Ovary (tissue), 9 donors: ENCODE results near the gene TUBA1C. TPM values are rescaled to one million over a fixed set of nuclear protein-coding genes. Genes with fewer than 3 reads are reported as not detected.
"Not testable (repeated sequence)": the region's sequence is repeated elsewhere in the genome, so short reads cannot be mapped to it uniquely, and the experiment has no call there.

Experiments
- DNase-seq, 5 donors: peaks; one replicate each; pipeline ENCODE4 v3.0.0-alpha.2; 2019 to 2020
- H3K27ac ChIP-seq, 2 donors: fragments of 200-600 bp; one replicate each; pipeline versions ENCODE4 v1.5.1 to v1.8.0; 2019 to 2022
- H3K27me3 ChIP-seq: fragments of 200-600 bp; one replicate; pipeline ENCODE4 v1.8.0; 2022
- H3K36me3 ChIP-seq: fragments of 200-600 bp; sonication (generic); one replicate; pipeline ENCODE4 v1.5.1; 2019
- H3K4me1 ChIP-seq: one replicate; pipeline ENCODE4 v1.8.1; 2013; ENCODE audit warnings: mild to moderate bottlenecking, moderate library complexity; ENCODE audit not compliant: insufficient read depth
- H3K4me3 ChIP-seq: fragments of 200-600 bp; sonication (generic); one replicate; pipeline ENCODE4 v1.5.1; 2017
- H3K9me3 ChIP-seq, 2 donors: fragments of 200-600 bp in 1 of 2; sonication (generic) in 1 of 2; one replicate each; pipeline versions ENCODE4 v1.5.1 to v1.8.1; 2013 to 2019; ENCODE audit warnings: mild to moderate bottlenecking in 1 of 2, moderate library complexity in 1 of 2
- EP300 ChIP-seq: sonication (generic); formaldehyde crosslinking; IDR thresholded peaks from one replicate; pipeline ENCODE4 v1.6.1; 2017; ENCODE audit warnings: antibody characterized with exemption
- POLR2A ChIP-seq: fragments of 450-650 bp; IDR thresholded peaks from one replicate; pipeline ENCODE4 v1.6.1; 2017; ENCODE audit warnings: antibody characterized with exemption, mild to moderate bottlenecking, moderate library complexity
- WGBS, 3 donors: extraction: QIAGEN DNeasy Blood & Tissue Kit in 1 of 3; methylation state at CpG; one replicate each; pipeline versions ENCODE4 v1.1.5 to v1.1.7; 2013 to 2017; 5-methylcytosine and 5-hydroxymethylcytosine counted together
- intact Hi-C, 4 donors: fragments of 100-400 bp; cut with DNase I; formaldehyde crosslinking; loops; one replicate each; pipeline versions ENCODE4 v1.11.0 to v1.15.1; 2022 to 2023
- polyA plus RNA-seq, 2 donors: library from polyadenylated mRNA; stranded (reverse); fragments of 200-250 nt in 1 of 2; fragments of 350-450 nt in 1 of 2; fragmentation: Illumina TruSeq in 1 of 2; extraction: RNeasy Lipid Tissue Mini Kit (QIAGEN cat#74804) in 1 of 2; gene quantifications; one replicate each; pipeline ENCODE4 v1.2.3, GENCODE V29; 2013 to 2014
- total RNA-seq, 7 donors: library from RNA; depleted of rRNA in 2 of 7; stranded (reverse); fragments of >200 nt in 2 of 7; fragmentation: NEBNext Ultra II Directional in 3 of 7; extraction: Animal tissue kit (Norgen Biotek cat#: 25700) in 3 of 7; gene quantifications; one replicate each; pipeline versions ENCODE4 v1.1.0 to v1.2.4, GENCODE V29; 2016 to 2023
- TF ChIP-seq, protein P1 (sequence below), 3 donors: fragments of 450-650 bp in 2 of 3; fragments of 200-600 bp in 1 of 3; IDR thresholded peaks; one replicate each; pipeline versions ENCODE4 v1.5.1 to v1.8.0; 2016 to 2022; ENCODE audit warnings: antibody characterized with exemption in 3 of 3, mild to moderate bottlenecking in 1 of 3
- donor health status: DM: no; HTN: no; CAD: no; lungs with moderate emphysema.
- donor health status: DM: no; HTN: no; CAD: no.
- donor health status: Bipolar disorder and iron deficiency.
- donor health status: DM: yes; HTN: yes; CAD: no.
- donor health status: DM: no; HTN: no; CAD: no.
- donor health status: DM: yes; HTN: yes; CAD: no.

The TUBA1C gene
- total and polyA plus RNA-seq, 9 donors, result 51.9 to 179 (median 101) TPM

- Histone ChIP-seq H3K27ac (no peak overlapping the region), H3K4me1 (no peaks in the 10 kb centered on the region), H3K27me3 (no peaks in the 10 kb centered on the region), H3K9me3 (no peaks in the 10 kb centered on the region), H3K4me3 (no peak overlapping the region), H3K36me3 (no peaks in the 10 kb centered on the region)
- no peak for DNase-seq
- WGBS, 3 donors, result 64 to 69% (median 67%) methylated on average over 7 of the region's 7 CpGs
- intact Hi-C loops, result no loop called here
- no peak for TF ChIP-seq POLR2A
- TF ChIP-seq EP300, result no peak
- TF ChIP-seq, protein P1, sequence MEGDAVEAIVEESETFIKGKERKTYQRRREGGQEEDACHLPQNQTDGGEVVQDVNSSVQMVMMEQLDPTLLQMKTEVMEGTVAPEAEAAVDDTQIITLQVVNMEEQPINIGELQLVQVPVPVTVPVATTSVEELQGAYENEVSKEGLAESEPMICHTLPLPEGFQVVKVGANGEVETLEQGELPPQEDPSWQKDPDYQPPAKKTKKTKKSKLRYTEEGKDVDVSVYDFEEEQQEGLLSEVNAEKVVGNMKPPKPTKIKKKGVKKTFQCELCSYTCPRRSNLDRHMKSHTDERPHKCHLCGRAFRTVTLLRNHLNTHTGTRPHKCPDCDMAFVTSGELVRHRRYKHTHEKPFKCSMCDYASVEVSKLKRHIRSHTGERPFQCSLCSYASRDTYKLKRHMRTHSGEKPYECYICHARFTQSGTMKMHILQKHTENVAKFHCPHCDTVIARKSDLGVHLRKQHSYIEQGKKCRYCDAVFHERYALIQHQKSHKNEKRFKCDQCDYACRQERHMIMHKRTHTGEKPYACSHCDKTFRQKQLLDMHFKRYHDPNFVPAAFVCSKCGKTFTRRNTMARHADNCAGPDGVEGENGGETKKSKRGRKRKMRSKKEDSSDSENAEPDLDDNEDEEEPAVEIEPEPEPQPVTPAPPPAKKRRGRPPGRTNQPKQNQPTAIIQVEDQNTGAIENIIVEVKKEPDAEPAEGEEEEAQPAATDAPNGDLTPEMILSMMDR (IDR thresholded peaks at IDR 0.05), result no peak
Observed at GRCh38 chr12:49274396-49275069, 9.7 kb downstream of the TUBA1C start.

- Histone ChIP-seq H3K27me3 (no peaks in the 10 kb centered on the region), H3K9me3 (no peaks in the 10 kb centered on the region), H3K4me1 (no peaks in the 10 kb centered on the region), H3K36me3 (no peaks in the 10 kb centered on the region), H3K27ac (no peak overlapping the region), H3K4me3 (no peak overlapping the region)
- no peak for TF ChIP-seq POLR2A
- TF ChIP-seq EP300, result no peak
- TF ChIP-seq, protein P1 (IDR thresholded peaks at IDR 0.05), result no peak
- WGBS, 3 donors, result 66 to 77% (median 66%) methylated on average over 12 to 13 of the region's 13 CpGs
- intact Hi-C loops, result no loop called here
- DNase-seq, result no peak
Observed at GRCh38 chr12:49276304-49277290, 11.7 kb downstream of the TUBA1C start.

GRCh38 chr12:49277466-49277865 lies 12.6 kb downstream of the TUBA1C start:
- Histone ChIP-seq H3K4me3 (no peak overlapping the region), H3K4me1 (no peaks in the 10 kb centered on the region), H3K27ac (no peak overlapping the region), H3K27me3 (no peaks in the 10 kb centered on the region), H3K36me3 (no peaks in the 10 kb centered on the region), H3K9me3 (no peaks in the 10 kb centered on the region)
- intact Hi-C loops, result no loop called here
- no peak for DNase-seq
- WGBS, 3 donors, result 88 to 94% (median 89%) methylated on average over 7 of the region's 7 CpGs
- TF ChIP-seq, protein P1 (IDR thresholded peaks at IDR 0.05), result no peak
- no peak for TF ChIP-seq EP300
- no peak for TF ChIP-seq POLR2A

- H3K36me3 ChIP-seq, result no peaks in the 10 kb centered on the region
- WGBS, 3 donors, result 57 to 70% (median 64%) methylated on average over 7 of the region's 7 CpGs
- intact Hi-C loops, result loop anchor here in 1 of 4 donors (10.0 kb wide), 1 partner anchor 245 kb away; no protein-coding TSS in a partner anchor
- no peak overlapping the region for H3K27ac ChIP-seq
- no peak for TF ChIP-seq POLR2A
- TF ChIP-seq EP300, result no peak
- TF ChIP-seq, protein P1 (IDR thresholded peaks at IDR 0.05), result no peak
- no peak overlapping the region for H3K4me3 ChIP-seq
- H3K27me3 ChIP-seq, result no peaks in the 10 kb centered on the region
- no peaks in the 10 kb centered on the region for H3K4me1 ChIP-seq
- no peaks in the 10 kb centered on the region for H3K9me3 ChIP-seq
- no peak for DNase-seq
Observed at GRCh38 chr12:49279706-49280159, 14.9 kb downstream of the TUBA1C start.

DNA sequence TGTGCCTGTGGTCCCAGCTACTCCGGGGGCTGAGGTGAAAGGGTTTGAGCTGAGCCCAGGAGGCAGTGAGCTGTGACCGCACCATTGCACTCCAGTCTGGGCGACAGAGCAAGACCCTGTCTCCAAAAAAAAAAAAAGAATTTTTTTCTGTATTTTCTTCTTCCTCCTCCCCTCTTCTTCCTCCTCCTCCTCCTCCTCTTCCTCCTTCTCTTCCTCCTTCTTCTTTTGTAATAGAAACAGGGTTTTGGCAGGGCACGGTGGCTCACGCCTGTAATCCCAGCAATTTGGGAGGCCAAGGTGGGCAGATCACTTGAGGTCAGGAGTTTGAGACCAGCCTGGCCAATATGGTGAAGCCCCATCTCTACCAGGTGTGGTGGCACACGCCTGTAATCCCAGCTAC lies 15.7 kb downstream of the TUBA1C start:
- H3K4me1 ChIP-seq, DNase-seq, H3K36me3 ChIP-seq, H3K4me3 ChIP-seq, H3K27ac ChIP-seq, H3K9me3 ChIP-seq, H3K27me3 ChIP-seq: not testable (repeated sequence)
- intact Hi-C loops, result loop anchor here in 1 of 4 donors (10.0 kb wide), 1 partner anchor 244 kb away; no protein-coding TSS in a partner anchor
- 89 to 91% (median 89%) methylated on average over 6 of the region's 6 CpGs for WGBS, 3 donors
